Stomach (tissue), 9 donors: ENCODE measurements around the gene PDXP. TPM values are rescaled to one million over a fixed set of nuclear protein-coding genes. Genes with fewer than 3 reads are reported as not detected.

Experiments
- DNase-seq, 2 donors: peaks; one replicate each; pipeline versions ENCODE4 v3.0.0 to v3.0.0-alpha.2; 2013 to 2019
- H3K27ac ChIP-seq, 5 donors: fragments of 200-600 bp in 4 of 5; sonication (generic) in 4 of 5; one replicate each; pipeline ENCODE4 v1.5.1; 2013 to 2019; ENCODE audit warnings: mild to moderate bottlenecking in 1 of 5, moderate library complexity in 1 of 5
- H3K27me3 ChIP-seq, 3 donors: fragments of 200-600 bp; sonication (generic); one replicate each; pipeline ENCODE4 v1.5.1; 2017 to 2019; ENCODE audit warnings: mixed run types in 1 of 3
- H3K36me3 ChIP-seq, 4 donors: fragments of 200-600 bp; sonication (generic); 1 replicate in 3 of 4; 2 replicates in 1 of 4; pipeline ENCODE4 v1.5.1; 2016 to 2019
- H3K4me1 ChIP-seq, 4 donors: fragments of 200-600 bp; sonication (generic); one replicate each; pipeline ENCODE4 v1.5.1; 2016 to 2019
- H3K4me3 ChIP-seq, 4 donors: fragments of 200-600 bp; sonication (generic) in 3 of 4; one replicate each; pipeline ENCODE4 v1.5.1; 2016 to 2019; ENCODE audit warnings: mild to moderate bottlenecking in 1 of 4
- H3K9me3 ChIP-seq, 4 donors: fragments of 200-600 bp; sonication (generic); one replicate each; pipeline ENCODE4 v1.5.1; 2016 to 2019
- EP300 ChIP-seq: sonication (generic); formaldehyde crosslinking; IDR thresholded peaks from one replicate; pipeline ENCODE4 v1.6.1; 2017; ENCODE audit warnings: antibody characterized with exemption
- POLR2A ChIP-seq, 4 donors: fragments of 450-650 bp; IDR thresholded peaks; one replicate each; pipeline ENCODE4 v1.6.1; 2016; ENCODE audit warnings: antibody characterized with exemption in 4 of 4, control low read depth in 2 of 4, mild to moderate bottlenecking in 1 of 4, moderate library complexity in 1 of 4
- POLR2AphosphoS5 ChIP-seq, 3 donors: sonication (generic); formaldehyde crosslinking; IDR thresholded peaks; one replicate each; pipeline ENCODE4 v1.6.1; 2016; ENCODE audit warnings: antibody characterized with exemption in 3 of 3
- WGBS, 5 donors: extraction: QIAGEN DNeasy Blood & Tissue Kit in 3 of 5; methylation state at CpG; one replicate each; pipeline versions ENCODE4 v1.1.5 to v1.1.7; 2013 to 2018; 5-methylcytosine and 5-hydroxymethylcytosine counted together
- intact Hi-C: fragments of 100-400 bp; cut with DNase I; formaldehyde crosslinking; loops from one replicate; pipeline ENCODE4 v1.15.1; 2023; ENCODE audit warnings: low total_unique reads
- polyA plus RNA-seq, 3 donors: library from polyadenylated mRNA; stranded (reverse); fragments of 200-250 nt; gene quantifications; one replicate each; pipeline ENCODE4 v1.2.3, GENCODE V29; 2013
- total RNA-seq, 5 donors: library from RNA; depleted of rRNA; stranded (reverse); fragments of >200 nt; gene quantifications; one replicate each; pipeline versions ENCODE4 v1.1.0 to v1.2.3, GENCODE V29; 2014 to 2016
- TF ChIP-seq, protein P1 (sequence below), 7 experiments: fragments of 450-650 bp in 4 of 7; fragments of 200-600 bp in 3 of 7; sonication (generic) in 3 of 7; IDR thresholded peaks; one replicate each; pipeline ENCODE4 v1.5.1; 2016 to 2019; ENCODE audit warnings: antibody characterized with exemption in 7 of 7, control low read depth in 2 of 7, mild to moderate bottlenecking in 1 of 7
- donor health status: healthy with polysubstance abuse.
- donor health status: Bipolar disorder and iron deficiency.
- donor health status: healthy.

Gene PDXP
- total and polyA plus RNA-seq, 8 donors: 2.9 to 72.1 (median 6.8) TPM

DNA sequence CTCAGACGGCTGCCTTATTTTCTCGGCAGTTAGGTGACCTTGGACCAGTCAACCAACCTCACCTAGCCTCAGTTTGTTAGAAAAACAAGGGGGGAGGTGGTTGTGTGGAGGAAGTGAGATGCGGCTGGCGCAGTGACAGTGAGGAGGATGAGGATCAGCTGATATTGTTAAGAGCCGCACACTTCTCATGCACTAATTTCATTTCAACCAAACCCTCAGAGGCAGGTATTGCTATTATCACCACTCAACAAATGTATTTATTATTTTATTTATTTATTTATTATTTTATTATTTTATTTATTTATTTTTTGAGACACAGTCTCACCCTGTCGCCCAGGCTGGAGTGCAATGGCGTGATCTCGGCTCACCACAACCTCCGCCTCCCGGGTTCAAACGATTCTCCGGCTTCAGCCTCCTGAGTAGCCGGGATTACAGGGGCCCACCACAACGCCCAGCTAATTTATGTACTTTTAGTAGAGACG lies 19.0 kb downstream of the PDXP start:
- no peak for DNase-seq
- Histone ChIP-seq H3K4me1 (peaks cover 42 to 81% (median 68%) of the 10 kb centered on the region in 4 donors), H3K27ac (peak overlapping the region; percentile 88 to 94 (median 94)), H3K4me3 (peak overlapping the region; percentile 52 to 60 (median 60)), H3K36me3 (peaks cover 3 to 21% (median 10%) of the 10 kb centered on the region in 4 donors), H3K9me3 (no peaks in the 10 kb centered on the region), H3K27me3 (no peaks in the 10 kb centered on the region)
- TF ChIP-seq POLR2A (IDR thresholded peaks at IDR 0.05) (no peak), EP300 (no peak), POLR2AphosphoS5 (IDR thresholded peaks at IDR 0.05) (no peak)
- TF ChIP-seq, protein P1, sequence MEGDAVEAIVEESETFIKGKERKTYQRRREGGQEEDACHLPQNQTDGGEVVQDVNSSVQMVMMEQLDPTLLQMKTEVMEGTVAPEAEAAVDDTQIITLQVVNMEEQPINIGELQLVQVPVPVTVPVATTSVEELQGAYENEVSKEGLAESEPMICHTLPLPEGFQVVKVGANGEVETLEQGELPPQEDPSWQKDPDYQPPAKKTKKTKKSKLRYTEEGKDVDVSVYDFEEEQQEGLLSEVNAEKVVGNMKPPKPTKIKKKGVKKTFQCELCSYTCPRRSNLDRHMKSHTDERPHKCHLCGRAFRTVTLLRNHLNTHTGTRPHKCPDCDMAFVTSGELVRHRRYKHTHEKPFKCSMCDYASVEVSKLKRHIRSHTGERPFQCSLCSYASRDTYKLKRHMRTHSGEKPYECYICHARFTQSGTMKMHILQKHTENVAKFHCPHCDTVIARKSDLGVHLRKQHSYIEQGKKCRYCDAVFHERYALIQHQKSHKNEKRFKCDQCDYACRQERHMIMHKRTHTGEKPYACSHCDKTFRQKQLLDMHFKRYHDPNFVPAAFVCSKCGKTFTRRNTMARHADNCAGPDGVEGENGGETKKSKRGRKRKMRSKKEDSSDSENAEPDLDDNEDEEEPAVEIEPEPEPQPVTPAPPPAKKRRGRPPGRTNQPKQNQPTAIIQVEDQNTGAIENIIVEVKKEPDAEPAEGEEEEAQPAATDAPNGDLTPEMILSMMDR (IDR thresholded peaks at IDR 0.05): no peak
- 39 to 62% (median 50%) methylated on average over 15 of the region's 15 CpGs for WGBS, 5 donors
- intact Hi-C loops: no loop called here

DNA sequence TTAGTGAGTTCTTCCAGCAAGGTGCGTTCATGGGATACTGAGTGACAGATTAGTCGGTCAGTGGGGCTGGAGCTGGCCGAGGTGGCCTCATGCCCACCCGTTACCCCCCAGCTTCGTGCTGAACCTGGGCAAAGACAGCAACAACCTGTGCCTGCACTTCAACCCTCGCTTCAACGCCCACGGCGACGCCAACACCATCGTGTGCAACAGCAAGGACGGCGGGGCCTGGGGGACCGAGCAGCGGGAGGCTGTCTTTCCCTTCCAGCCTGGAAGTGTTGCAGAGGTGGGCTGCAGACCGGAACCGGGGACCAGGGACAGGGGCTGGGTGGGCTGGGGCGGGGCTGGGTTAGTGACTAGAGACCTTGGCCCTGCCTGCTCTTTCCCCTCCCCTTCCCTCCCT lies 19.8 kb downstream of the PDXP start:
- 61 to 81% (median 74%) methylated on average over 14 to 18 of the region's 18 CpGs for WGBS, 5 donors
- intact Hi-C loops: no loop called here
- H3K36me3 ChIP-seq: peaks cover 3 to 21% (median 10%) of the 10 kb centered on the region in 4 donors
- peaks cover 42 to 73% (median 61%) of the 10 kb centered on the region in 4 donors for H3K4me1 ChIP-seq
- no peak for DNase-seq
- H3K4me3 ChIP-seq: peak overlapping the region in 1 of 4 donors; percentile 52
- H3K27me3 ChIP-seq: no peaks in the 10 kb centered on the region
- no peaks in the 10 kb centered on the region for H3K9me3 ChIP-seq
- H3K27ac ChIP-seq: peak overlapping the region in 3 of 5 donors; percentile 91 to 94 (median 94)
- TF ChIP-seq, protein P1 (IDR thresholded peaks at IDR 0.05): no peak
- TF ChIP-seq POLR2AphosphoS5 (IDR thresholded peaks at IDR 0.05) (no peak), POLR2A (IDR thresholded peaks at IDR 0.05) (no peak), EP300 (no peak)

DNA sequence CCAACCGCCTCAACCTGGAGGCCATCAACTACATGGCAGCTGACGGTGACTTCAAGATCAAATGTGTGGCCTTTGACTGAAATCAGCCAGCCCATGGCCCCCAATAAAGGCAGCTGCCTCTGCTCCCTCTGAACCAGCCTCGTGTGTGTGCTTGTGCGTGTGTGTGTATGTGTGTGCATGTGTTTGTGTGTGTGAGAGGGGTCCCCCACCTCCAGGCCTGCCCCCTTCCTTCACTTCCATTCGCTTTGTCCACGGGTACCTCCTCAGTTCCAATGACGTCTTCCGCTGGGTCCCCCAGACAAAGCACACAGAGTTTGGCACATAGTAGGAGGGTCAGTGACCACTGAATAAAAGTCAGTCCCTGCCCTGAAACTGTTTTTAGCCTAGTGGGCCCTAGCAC lies 21.1 kb downstream of the PDXP start:
- H3K36me3 ChIP-seq: peaks cover 3 to 21% (median 10%) of the 10 kb centered on the region in 4 donors
- intact Hi-C loops: loop anchor here (5.0 kb wide), 1 partner anchor 37 kb away; no protein-coding TSS in a partner anchor
- WGBS, 5 donors: 80 to 93% (median 84%) methylated on average over 8 of the region's 8 CpGs
- no peaks in the 10 kb centered on the region for H3K9me3 ChIP-seq
- no peak for TF ChIP-seq POLR2AphosphoS5 (IDR thresholded peaks at IDR 0.05)
- TF ChIP-seq EP300: no peak
- TF ChIP-seq POLR2A (IDR thresholded peaks at IDR 0.05): no peak
- TF ChIP-seq, protein P1 (IDR thresholded peaks at IDR 0.05): no peak
- no peak overlapping the region for H3K4me3 ChIP-seq
- no peak for DNase-seq
- H3K4me1 ChIP-seq: peaks cover 33 to 60% (median 48%) of the 10 kb centered on the region in 4 donors
- peak overlapping the region in 1 of 5 donors; percentile 24 for H3K27ac ChIP-seq
- no peaks in the 10 kb centered on the region for H3K27me3 ChIP-seq

DNA sequence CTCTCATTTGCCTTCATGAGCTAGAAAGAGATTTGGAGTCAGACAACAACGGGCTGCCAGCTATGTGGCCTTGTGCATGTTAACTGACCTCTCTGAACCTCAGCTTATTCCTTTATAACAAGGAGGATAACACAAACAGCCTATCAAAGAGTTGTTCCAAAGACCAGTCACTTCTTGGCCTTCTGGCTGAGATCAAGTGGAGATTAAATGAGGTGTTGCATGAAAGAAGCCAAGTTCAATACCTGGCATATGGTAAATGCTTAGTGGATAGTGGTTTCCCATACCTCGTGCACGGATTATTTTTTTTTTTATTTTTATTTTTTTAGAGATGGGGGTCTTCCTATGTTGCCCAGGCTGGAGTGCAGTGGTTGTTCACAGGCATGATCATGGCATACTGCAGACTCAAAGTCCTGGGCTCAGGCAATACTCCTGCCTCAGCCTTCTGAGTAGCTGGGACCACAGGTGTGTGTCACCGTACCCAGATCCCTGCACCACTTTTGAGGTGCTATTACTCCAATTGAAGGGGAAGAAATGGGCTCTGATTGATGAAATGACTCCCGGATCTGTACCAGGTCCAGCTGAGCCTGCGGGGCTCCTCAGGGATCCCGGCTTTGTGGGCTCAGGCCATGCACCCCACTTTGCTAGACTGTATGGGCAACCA lies 21.8 kb downstream of the PDXP start:
- Histone ChIP-seq H3K27me3 (no peaks in the 10 kb centered on the region), H3K4me3 (no peak overlapping the region), H3K4me1 (peaks cover 27 to 53% (median 43%) of the 10 kb centered on the region in 4 donors)

More for the DNA sequence above, 21.8 kb downstream of the PDXP start:
- TF ChIP-seq EP300 (no peak), POLR2A (IDR thresholded peaks at IDR 0.05) (no peak), POLR2AphosphoS5 (IDR thresholded peaks at IDR 0.05) (no peak)
- TF ChIP-seq, protein P1 (IDR thresholded peaks at IDR 0.05): no peak
- Histone ChIP-seq H3K9me3 (no peaks in the 10 kb centered on the region), H3K36me3 (peaks cover 3 to 21% (median 10%) of the 10 kb centered on the region in 4 donors), H3K27ac (peak overlapping the region in 2 of 5 donors; percentile 24 to 39)
- DNase-seq: no peak
- intact Hi-C loops: loop anchor here (5.0 kb wide), 1 partner anchor 38 kb away; no protein-coding TSS in a partner anchor
- WGBS, 5 donors: 72 to 85% (median 82%) methylated on average over 7 of the region's 7 CpGs
